Lower leg skin (tissue), 3 donors: ENCODE measurements around the gene FILIP1.

Experiments used
- CTCF ChIP-seq, 3 donors: fragments of 450-650 bp; IDR thresholded peaks; one replicate each; pipeline ENCODE4 v1.5.1; 2016; ENCODE audit warnings: antibody characterized with exemption in 3 of 3, mild to moderate bottlenecking in 3 of 3, moderate library complexity in 2 of 3
- POLR2A ChIP-seq, 2 donors: fragments of 450-650 bp; IDR thresholded peaks; one replicate each; pipeline ENCODE4 v1.6.1; 2016 to 2017; ENCODE audit warnings: antibody characterized with exemption in 2 of 2, mild to moderate bottlenecking in 1 of 2, moderate library complexity in 1 of 2

DNA sequence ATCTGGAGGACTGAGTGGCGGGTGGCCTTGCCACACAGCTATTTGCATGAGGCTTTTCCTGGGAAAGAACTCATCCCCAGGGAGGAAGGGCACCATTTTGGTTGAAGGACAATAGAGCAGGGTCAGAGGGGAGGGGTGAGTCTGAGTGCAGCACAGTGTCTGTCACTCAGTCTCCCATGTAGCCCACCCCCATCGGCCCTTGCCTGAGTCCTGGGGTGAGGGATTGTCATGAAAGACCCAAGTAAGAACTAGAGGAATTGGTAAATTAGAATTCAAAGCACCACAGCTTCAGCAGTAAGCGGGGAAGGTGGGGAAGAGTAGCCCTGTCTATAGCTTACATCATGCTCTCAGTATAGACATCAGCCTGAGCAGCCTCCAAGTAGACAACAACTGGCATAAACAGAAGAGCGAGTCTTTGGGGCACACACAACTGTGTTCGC lies 118.6 kb downstream of the FILIP1 start:
- TF ChIP-seq CTCF (IDR thresholded peaks at IDR 0.05), result no peak
- TF ChIP-seq POLR2A (IDR thresholded peaks at IDR 0.05), result no peak
